HFF-Myc (cell line): ENCODE data around the gene GINS1.

Experiments
- DNase-seq: peaks from one replicate; pipeline ENCODE4 v3.0.0-alpha.2; 2011; ENCODE audit warnings: low read depth; ENCODE audit errors: extremely low read depth
- H3K4me3 ChIP-seq: replicated peaks from 2 replicates; pipeline ENCODE4 v1.5.1; 2011; ENCODE audit warnings: low read depth, mild to moderate bottlenecking, control low read depth, low read length
- TF ChIP-seq, protein P1 (sequence below): IDR thresholded peaks from 2 replicates; pipeline ENCODE4 v1.5.1; 2012; ENCODE audit warnings: mild to moderate bottlenecking, low read depth, low read length, control low read depth; ENCODE audit errors: missing control alignments

Gene GINS1

DNA sequence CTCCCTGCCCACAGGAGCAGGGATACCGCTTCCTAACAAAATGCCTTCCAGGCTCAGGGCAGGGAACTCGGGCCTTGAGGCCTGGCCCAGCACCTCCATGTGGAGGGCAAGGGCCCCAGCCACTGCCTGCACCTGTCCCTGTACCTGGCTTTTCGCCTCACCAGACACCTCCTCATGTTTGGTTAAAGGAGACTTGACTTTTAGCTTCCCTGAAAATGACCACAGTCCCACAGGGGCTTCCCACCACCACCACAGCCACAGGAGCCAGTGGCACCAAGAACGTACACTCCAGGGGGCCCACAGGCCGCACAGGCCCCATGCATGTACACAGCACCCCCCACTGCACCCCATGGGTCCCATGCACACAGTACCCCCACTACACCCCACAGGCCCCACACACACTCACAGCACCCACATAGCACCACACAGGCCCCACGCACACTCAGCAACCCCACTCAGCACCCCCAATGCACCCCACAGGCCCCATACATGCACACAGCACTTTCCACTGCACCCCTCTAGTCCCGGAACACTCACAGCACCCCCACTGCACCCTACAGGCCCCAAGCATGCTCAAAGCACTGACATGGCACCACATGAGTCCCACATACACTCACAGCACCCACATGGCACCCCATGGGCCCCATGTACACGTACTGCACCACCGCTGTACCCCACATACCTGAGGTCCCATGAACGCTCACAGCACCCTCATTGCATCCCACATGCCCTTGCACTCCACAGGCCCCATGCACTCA, 86.5 kb downstream of the GINS1 start:
- TF ChIP-seq, protein P1, sequence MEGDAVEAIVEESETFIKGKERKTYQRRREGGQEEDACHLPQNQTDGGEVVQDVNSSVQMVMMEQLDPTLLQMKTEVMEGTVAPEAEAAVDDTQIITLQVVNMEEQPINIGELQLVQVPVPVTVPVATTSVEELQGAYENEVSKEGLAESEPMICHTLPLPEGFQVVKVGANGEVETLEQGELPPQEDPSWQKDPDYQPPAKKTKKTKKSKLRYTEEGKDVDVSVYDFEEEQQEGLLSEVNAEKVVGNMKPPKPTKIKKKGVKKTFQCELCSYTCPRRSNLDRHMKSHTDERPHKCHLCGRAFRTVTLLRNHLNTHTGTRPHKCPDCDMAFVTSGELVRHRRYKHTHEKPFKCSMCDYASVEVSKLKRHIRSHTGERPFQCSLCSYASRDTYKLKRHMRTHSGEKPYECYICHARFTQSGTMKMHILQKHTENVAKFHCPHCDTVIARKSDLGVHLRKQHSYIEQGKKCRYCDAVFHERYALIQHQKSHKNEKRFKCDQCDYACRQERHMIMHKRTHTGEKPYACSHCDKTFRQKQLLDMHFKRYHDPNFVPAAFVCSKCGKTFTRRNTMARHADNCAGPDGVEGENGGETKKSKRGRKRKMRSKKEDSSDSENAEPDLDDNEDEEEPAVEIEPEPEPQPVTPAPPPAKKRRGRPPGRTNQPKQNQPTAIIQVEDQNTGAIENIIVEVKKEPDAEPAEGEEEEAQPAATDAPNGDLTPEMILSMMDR = no peak
- H3K4me3 ChIP-seq = no peak overlapping the region

DNA sequence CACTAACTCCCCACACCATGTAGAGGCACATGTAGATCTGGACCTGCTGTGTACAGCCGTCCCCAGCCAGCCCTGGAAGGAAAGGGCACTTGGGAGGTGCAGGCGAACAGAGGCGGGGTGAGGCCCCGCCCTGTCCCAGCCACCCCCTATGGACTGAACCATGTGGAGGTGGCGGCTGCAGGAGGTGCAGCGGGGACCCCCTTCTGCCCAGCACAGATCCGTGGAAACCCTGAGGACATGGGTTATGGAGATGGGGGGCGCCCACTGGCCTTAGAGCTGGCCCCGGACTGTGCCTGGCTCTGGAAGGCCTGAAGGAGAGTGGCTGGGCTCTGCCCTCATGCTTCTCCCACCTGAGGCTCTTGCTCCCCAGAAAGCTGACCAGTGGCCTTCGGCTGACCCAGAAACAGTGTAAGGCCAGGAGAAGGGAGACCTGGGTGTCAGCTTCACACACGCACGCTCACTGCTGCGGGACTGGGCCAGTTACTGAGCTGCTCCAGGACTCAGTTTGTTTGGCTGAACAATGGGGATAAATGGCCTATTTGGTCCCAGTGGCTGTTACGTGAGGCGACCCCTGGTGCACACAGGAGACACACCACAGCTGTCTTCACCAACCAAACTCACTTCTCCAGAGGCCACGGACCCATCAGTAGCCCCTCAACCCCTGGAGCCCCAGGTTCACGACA, 87.2 kb downstream of the GINS1 start:
- TF ChIP-seq, protein P1 = no peak
- no peak overlapping the region for H3K4me3 ChIP-seq
- DNase-seq = no peak

More for the DNA sequence above, 86.5 kb downstream of the GINS1 start:
- DNase-seq = no peak

DNA sequence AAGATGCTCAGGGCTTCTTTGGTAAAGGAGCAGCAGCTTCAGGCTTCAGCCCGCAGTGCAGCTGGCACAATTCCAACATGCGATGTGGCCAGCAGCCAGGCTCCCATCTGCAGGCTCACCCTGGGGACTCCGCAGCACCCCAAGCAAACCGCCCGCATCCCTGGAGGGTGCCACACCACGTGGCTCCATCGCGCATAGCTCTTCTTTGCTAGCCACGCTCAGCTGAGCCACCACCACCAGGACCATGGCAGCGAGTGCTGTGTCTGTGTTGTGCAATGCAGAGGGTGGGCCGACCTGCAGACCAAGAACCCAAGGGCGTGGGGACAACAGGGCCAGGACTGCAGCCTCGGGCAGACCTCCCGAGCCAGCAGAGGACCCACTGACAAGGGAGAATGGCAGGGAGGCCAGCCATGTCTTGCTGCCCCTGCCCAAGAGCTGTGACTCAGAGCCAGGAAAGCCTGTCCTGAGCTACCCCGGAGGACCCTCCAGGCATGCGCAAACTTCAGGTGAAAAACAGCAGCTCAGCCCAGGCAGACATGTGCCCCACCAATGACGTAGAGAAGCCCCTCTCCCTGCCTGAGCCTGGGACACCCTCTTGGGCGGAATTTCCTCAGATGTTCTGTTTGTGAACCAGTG, 87.8 kb downstream of the GINS1 start:
- TF ChIP-seq, protein P1 = no peak
- H3K4me3 ChIP-seq = no peak overlapping the region
- no peak for DNase-seq

DNA sequence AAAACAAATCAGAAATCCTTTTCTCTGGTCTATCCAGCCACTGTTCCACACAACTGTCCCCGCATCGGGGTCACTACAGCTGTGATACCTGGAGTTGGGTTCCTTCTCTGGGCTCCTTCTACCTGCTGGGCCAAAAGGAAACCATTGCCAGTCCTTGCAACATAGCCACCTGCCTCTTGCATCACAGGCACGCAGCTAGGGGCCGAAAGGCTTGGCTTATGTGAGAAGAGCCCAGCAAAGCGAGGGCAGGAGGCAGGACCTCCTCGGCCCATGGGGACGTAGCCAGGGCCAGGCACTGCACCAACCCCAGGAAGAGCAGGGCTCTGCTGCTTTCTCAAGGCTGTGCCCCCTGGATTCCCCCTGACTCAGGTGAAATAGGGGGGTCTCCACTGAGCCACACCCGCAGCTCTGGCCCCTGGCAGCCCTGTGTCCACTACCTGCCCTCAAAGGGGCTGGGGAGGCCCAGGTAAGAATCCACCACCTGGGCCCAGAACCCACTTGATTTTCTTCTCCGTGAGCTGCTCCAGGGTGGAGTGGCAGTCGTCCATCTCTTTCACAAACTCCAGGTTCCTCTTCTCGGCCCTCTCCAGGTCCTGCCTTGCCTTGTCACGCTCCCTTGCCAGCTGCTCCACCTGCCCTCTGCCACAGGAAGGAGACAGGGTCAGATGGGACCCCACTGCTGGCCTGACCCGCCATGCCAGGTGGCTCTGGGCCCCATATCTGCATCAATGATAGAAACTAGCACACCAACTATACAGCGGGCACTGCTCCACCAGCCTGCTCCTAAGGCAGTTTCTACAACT, 88.9 kb downstream of the GINS1 start:
- TF ChIP-seq, protein P1 = no peak
- no peak for DNase-seq
- no peak overlapping the region for H3K4me3 ChIP-seq

DNA sequence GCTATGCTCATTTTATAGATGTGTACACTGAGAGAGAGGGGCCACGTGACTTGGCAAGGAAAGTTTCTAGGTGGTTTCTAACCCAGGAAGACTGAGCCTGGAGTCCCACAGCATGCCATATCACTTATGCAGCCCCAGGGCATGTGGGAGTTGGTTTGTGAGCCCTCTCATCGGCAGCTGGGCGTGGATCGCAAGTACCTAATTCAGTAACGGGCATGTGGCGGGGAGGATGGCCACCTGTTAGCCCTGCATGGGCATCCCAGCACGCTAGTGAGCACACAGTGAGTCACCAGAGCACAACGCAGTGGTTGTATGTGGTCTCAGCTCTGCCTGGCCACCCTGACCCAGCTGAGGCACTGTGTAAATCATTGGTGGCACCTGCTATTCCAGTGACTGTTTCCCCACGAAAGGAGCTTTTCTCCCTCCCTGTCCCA, 89.5 kb downstream of the GINS1 start:
- TF ChIP-seq, protein P1 = no peak
- no peak for DNase-seq

DNA sequence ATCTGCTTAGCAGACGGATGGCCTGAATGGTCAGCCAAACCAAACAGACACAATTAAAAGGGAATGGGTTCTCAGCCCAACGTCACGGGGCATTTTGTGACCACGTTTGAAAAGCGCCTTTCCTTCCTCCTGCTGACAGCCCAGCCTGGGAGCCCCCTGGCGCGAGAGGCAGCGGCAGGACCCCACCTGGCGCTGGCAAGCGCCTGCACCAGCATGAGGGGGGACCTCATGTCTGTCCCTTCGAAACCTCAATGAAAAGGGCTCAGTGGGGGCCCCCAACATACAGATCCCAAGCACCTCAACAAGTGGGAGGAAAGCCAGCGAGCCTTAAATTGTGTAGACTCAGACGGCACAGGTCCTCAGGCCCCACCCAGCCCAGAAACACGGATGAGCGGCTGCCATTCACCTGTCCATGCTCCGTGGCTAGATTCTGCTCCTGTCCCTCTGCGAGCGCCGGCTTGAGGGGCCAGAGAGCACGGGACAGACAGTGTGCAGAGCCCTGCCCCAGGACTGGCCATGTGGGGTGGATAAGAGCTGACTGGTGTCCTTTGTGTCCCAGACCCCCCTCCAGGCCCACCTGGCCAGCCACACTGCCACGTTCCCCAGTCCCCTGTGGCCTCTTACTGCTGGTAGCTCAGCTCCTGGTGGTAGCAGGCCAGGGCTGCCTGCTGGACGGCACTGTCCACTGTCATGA, 90.3 kb downstream of the GINS1 start:
- no peak for DNase-seq
- no peak overlapping the region for H3K4me3 ChIP-seq
- TF ChIP-seq, protein P1 = no peak

More for the DNA sequence above, 89.5 kb downstream of the GINS1 start:
- H3K4me3 ChIP-seq = no peak overlapping the region
